SU-DHL-6 (cell line): ENCODE measurements around the gene EPHB3.

Experiments used
- H2AFZ ChIP-seq: fragments of 200-600 bp; sonication (generic); 2 replicates; pipeline ENCODE4 v1.6.1; 2014; ENCODE audit warnings: low read depth, mild to moderate bottlenecking, moderate library complexity, mixed read lengths, antibody characterized with exemption, low read length; ENCODE audit not compliant: severe bottlenecking
- H3F3A ChIP-seq: fragments of 200-600 bp; shearing (Covaris generic); 2 replicates; pipeline ENCODE4 v1.6.0; 2016; ENCODE audit warnings: antibody characterized with exemption, mild to moderate bottlenecking; ENCODE audit not compliant: insufficient read depth
- H3K27ac ChIP-seq: fragments of 200-600 bp; sonication (generic); 2 replicates; pipeline ENCODE4 v1.5.1; 2016; ENCODE audit warnings: low read depth, mild to moderate bottlenecking, low read length, moderate library complexity, mixed read lengths
- H3K27me3 ChIP-seq: fragments of 200-600 bp; sonication (generic), shearing (Covaris generic); 2 replicates; pipeline ENCODE4 v1.6.0; 2014; ENCODE audit warnings: mild to moderate bottlenecking, low read length
- H3K36me3 ChIP-seq: fragments of 200-600 bp; sonication (generic); 2 replicates; pipeline ENCODE4 v1.6.1; 2014; ENCODE audit warnings: mild to moderate bottlenecking, low read length, mixed read lengths
- H3K4me2 ChIP-seq: fragments of 300-600, 200-600 bp; shearing (Covaris generic), sonication (generic); 2 replicates; pipeline ENCODE4 v1.6.0; 2014; ENCODE audit warnings: low read length, low read depth, mild to moderate bottlenecking; ENCODE audit not compliant: poor library complexity, severe bottlenecking
- H3K4me3 ChIP-seq: fragments of 200-600 bp; sonication (generic); 2 replicates; pipeline ENCODE4 v1.5.1; 2014; ENCODE audit warnings: antibody characterized with exemption, low read length, mild to moderate bottlenecking, mixed read lengths; ENCODE audit not compliant: insufficient read depth, poor library complexity, severe bottlenecking
- H3K79me2 ChIP-seq: fragments of 200-600 bp; sonication (generic); 2 replicates; pipeline ENCODE4 v1.6.1; 2014; ENCODE audit warnings: mild to moderate bottlenecking, low read length, moderate library complexity; ENCODE audit not compliant: insufficient read depth
- H3K9ac ChIP-seq: fragments of 200-600 bp; sonication (generic); 2 replicates; pipeline ENCODE4 v1.7.0; 2014; ENCODE audit warnings: mild to moderate bottlenecking, low read length
- H3K9me2 ChIP-seq: fragments of 200-600 bp; sonication (generic); replicated peaks from 2 replicates; pipeline ENCODE4 v1.6.1; 2014; ENCODE audit warnings: low read length; ENCODE audit not compliant: insufficient read depth
- H3K9me3 ChIP-seq: fragments of 200-600 bp; sonication (generic); 2 replicates; pipeline ENCODE4 v1.6.1; 2014; ENCODE audit warnings: low read length, mixed read lengths; ENCODE audit not compliant: insufficient read depth
- H4K20me1 ChIP-seq: fragments of 200-600 bp; sonication (generic); 2 replicates; pipeline ENCODE4 v1.6.1; 2014; ENCODE audit warnings: low read depth, mild to moderate bottlenecking, antibody characterized with exemption, low read length, moderate library complexity, mixed read lengths
- CTCF ChIP-seq: fragments of 200-600 bp; sonication (generic); IDR thresholded peaks from one replicate; pipeline ENCODE4 v1.5.1; 2017; ENCODE audit warnings: antibody characterized with exemption, mild to moderate bottlenecking, low read length, moderate library complexity; ENCODE audit not compliant: insufficient read depth, poor library complexity, severe bottlenecking
- EZH2phosphoT487 ChIP-seq: fragments of 200-600 bp; sonication (generic), shearing (Covaris generic); conservative IDR thresholded peaks from 2 replicates; pipeline ENCODE4 v1.6.1; 2018; ENCODE audit warnings: mild to moderate bottlenecking, antibody characterized with exemption, low read length, moderate library complexity, mixed read lengths

EPHB3 gene

GRCh38 chr3:184585545-184585944 is 24.0 kb downstream of the EPHB3 start:
- Histone ChIP-seq H3K4me3 (no peak overlapping the region), H2AFZ (no peak overlapping the region), H3K9me2 (no peaks in the 10 kb centered on the region), H3K79me2 (no peaks in the 10 kb centered on the region), H4K20me1 (no peaks in the 10 kb centered on the region), H3K4me2 (no peak overlapping the region), H3K27ac (no peak overlapping the region), H3K9ac (no peak overlapping the region), H3K9me3 (no peaks in the 10 kb centered on the region), H3F3A (no peaks in the 10 kb centered on the region), H3K27me3 (no peaks in the 10 kb centered on the region), H3K36me3 (no peaks in the 10 kb centered on the region)
- TF ChIP-seq EZH2phosphoT487 (no peak), CTCF (no peak)

- Histone ChIP-seq H3K27ac (no peak overlapping the region), H3F3A (no peaks in the 10 kb centered on the region), H4K20me1 (no peaks in the 10 kb centered on the region), H3K27me3 (no peaks in the 10 kb centered on the region), H3K79me2 (no peaks in the 10 kb centered on the region), H3K9me2 (no peaks in the 10 kb centered on the region), H3K36me3 (no peaks in the 10 kb centered on the region), H3K4me3 (no peak overlapping the region), H3K9ac (no peak overlapping the region), H2AFZ (no peak overlapping the region), H3K4me2 (no peak overlapping the region), H3K9me3 (no peaks in the 10 kb centered on the region)
- TF ChIP-seq EZH2phosphoT487 (no peak), CTCF (no peak)
Measured at GRCh38 chr3:184586851-184587250, 25.3 kb downstream of the EPHB3 start.

- TF ChIP-seq EZH2phosphoT487: no peak
- TF ChIP-seq CTCF: no peak
- no peaks in the 10 kb centered on the region for H3K9me3 ChIP-seq
- no peak overlapping the region for H3K4me3 ChIP-seq
- no peaks in the 10 kb centered on the region for H3K9me2 ChIP-seq
- H3K27ac ChIP-seq: no peak overlapping the region
- H3F3A ChIP-seq: no peaks in the 10 kb centered on the region
- H3K79me2 ChIP-seq: no peaks in the 10 kb centered on the region
- no peak overlapping the region for H3K4me2 ChIP-seq
- no peaks in the 10 kb centered on the region for H3K36me3 ChIP-seq
- H3K27me3 ChIP-seq: no peaks in the 10 kb centered on the region
- H3K9ac ChIP-seq: no peak overlapping the region
- H4K20me1 ChIP-seq: no peaks in the 10 kb centered on the region
- H2AFZ ChIP-seq: no peak overlapping the region
Measured at GRCh38 chr3:184588776-184589175, 27.2 kb downstream of the EPHB3 start.
